Mesenchymal stem cell (in vitro differentiated cells and primary cell): ENCODE results near the gene TRPM2.

Experiments used
- DNase-seq: peaks from one replicate; pipeline ENCODE4 v3.0.0-alpha.2; 2013
- H2AFZ ChIP-seq: one replicate; pipeline ENCODE4 v1.6.1; 2013; ENCODE audit warnings: low read depth, mild to moderate bottlenecking, control low read depth, inconsistent platforms, low read length, moderate library complexity
- H2AK5ac ChIP-seq: 2 replicates; pipeline ENCODE4 v1.6.1; 2013; ENCODE audit warnings: low read length, moderate library complexity, mild to moderate bottlenecking, inconsistent platforms; ENCODE audit not compliant: severe bottlenecking
- H2BK120ac ChIP-seq: one replicate; pipeline ENCODE4 v1.6.1; 2013; ENCODE audit warnings: low read depth, mild to moderate bottlenecking, inconsistent platforms, low read length, moderate library complexity
- H2BK12ac ChIP-seq, 2 experiments: one replicate each; pipeline ENCODE4 v1.6.1; 2013; ENCODE audit warnings: inconsistent platforms in 2 of 2, low read length in 2 of 2, mild to moderate bottlenecking in 2 of 2, moderate library complexity in 2 of 2, control low read depth in 1 of 2
- H2BK15ac ChIP-seq: one replicate; pipeline ENCODE4 v1.6.1; 2013; ENCODE audit warnings: mild to moderate bottlenecking, low read depth, inconsistent platforms; ENCODE audit not compliant: poor library complexity, severe bottlenecking
- H2BK5ac ChIP-seq: 2 replicates; pipeline ENCODE4 v1.6.1; 2013; ENCODE audit warnings: low read depth, mild to moderate bottlenecking, low read length, control low read depth, inconsistent platforms; ENCODE audit not compliant: poor library complexity, severe bottlenecking
- H3K14ac ChIP-seq, 2 experiments: one replicate each; pipeline ENCODE4 v1.6.1; 2013; ENCODE audit warnings: inconsistent platforms in 2 of 2, low read length in 2 of 2, control low read depth in 1 of 2, mild to moderate bottlenecking in 1 of 2, moderate library complexity in 1 of 2
- H3K18ac ChIP-seq, 2 experiments: one replicate each; pipeline ENCODE4 v1.6.1; 2013; ENCODE audit warnings: inconsistent platforms in 2 of 2, low read length in 2 of 2, control low read depth in 1 of 2, low read depth in 1 of 2, mild to moderate bottlenecking in 1 of 2
- H3K23ac ChIP-seq, 2 experiments: one replicate each; pipeline ENCODE4 v1.6.1; 2013; ENCODE audit warnings: inconsistent platforms in 2 of 2, low read length in 2 of 2, mild to moderate bottlenecking in 2 of 2, moderate library complexity in 2 of 2, control low read depth in 1 of 2
- H3K27ac ChIP-seq: 2 replicates; pipeline ENCODE4 v1.5.1; 2013; ENCODE audit warnings: mild to moderate bottlenecking, moderate library complexity, low read length, control low read depth, inconsistent platforms; ENCODE audit not compliant: poor library complexity, severe bottlenecking
- H3K27me3 ChIP-seq, 2 experiments: 2 replicates each; pipeline versions ENCODE4 v1.6.1 to v1.7.0; 2013; ENCODE audit warnings: low read length in 2 of 2, mild to moderate bottlenecking in 2 of 2, moderate library complexity in 2 of 2, control low read depth in 1 of 2, inconsistent platforms in 1 of 2; ENCODE audit not compliant: control insufficient read depth in 1 of 2, insufficient read depth in 1 of 2
- H3K36me3 ChIP-seq, 2 experiments: 2 replicates each; pipeline versions ENCODE4 v1.6.1 to v1.7.0; 2013; ENCODE audit warnings: low read length in 2 of 2, control low read depth in 1 of 2, inconsistent platforms in 1 of 2, low read depth in 1 of 2, mild to moderate bottlenecking in 1 of 2; ENCODE audit not compliant: insufficient read depth in 2 of 2, control insufficient read depth in 1 of 2
- H3K4ac ChIP-seq, 2 experiments: one replicate each; pipeline ENCODE4 v1.6.1; 2013; ENCODE audit warnings: inconsistent platforms in 2 of 2, low read length in 2 of 2, mild to moderate bottlenecking in 2 of 2, moderate library complexity in 2 of 2, control low read depth in 1 of 2, low read depth in 1 of 2
- H3K4me1 ChIP-seq: 2 replicates; pipeline ENCODE4 v1.6.1; 2013; ENCODE audit warnings: low read depth, low read length, control low read depth; ENCODE audit not compliant: control insufficient read depth, insufficient read depth
- H3K4me2 ChIP-seq: 2 replicates; pipeline ENCODE4 v1.6.1; 2013; ENCODE audit warnings: low read length, mild to moderate bottlenecking, inconsistent platforms; ENCODE audit not compliant: poor library complexity, severe bottlenecking
- H3K4me3 ChIP-seq, 2 experiments: 2 replicates each; pipeline versions ENCODE4 v1.5.1 to v1.7.0; 2013; ENCODE audit warnings: low read length in 2 of 2, mild to moderate bottlenecking in 2 of 2, control low read depth in 1 of 2, low read depth in 1 of 2; ENCODE audit not compliant: insufficient read depth in 1 of 2
- H3K79me1 ChIP-seq: replicated peaks from 2 replicates; pipeline ENCODE4 v1.6.1; 2013; ENCODE audit warnings: mild to moderate bottlenecking, control low read depth, low read length, inconsistent platforms; ENCODE audit not compliant: poor library complexity, severe bottlenecking
- H3K9ac ChIP-seq: 2 replicates; pipeline ENCODE4 v1.7.0; 2013; ENCODE audit warnings: mild to moderate bottlenecking, low read length, moderate library complexity
- H3K9me3 ChIP-seq: 2 replicates; pipeline ENCODE4 v1.7.0; 2013; ENCODE audit warnings: mild to moderate bottlenecking, low read length; ENCODE audit not compliant: control insufficient read depth
- H4K8ac ChIP-seq: one replicate; pipeline ENCODE4 v1.6.1; 2013; ENCODE audit warnings: inconsistent platforms, mild to moderate bottlenecking, low read length, moderate library complexity
- H4K91ac ChIP-seq: one replicate; pipeline ENCODE4 v1.6.1; 2013; ENCODE audit warnings: mild to moderate bottlenecking, low read length, inconsistent platforms
- WGBS: methylation state at CpG from one replicate; pipeline ENCODE4 v1.1.7; 2013; ENCODE audit warnings: mixed read lengths; 5-methylcytosine and 5-hydroxymethylcytosine counted together

The TRPM2 gene

DNA sequence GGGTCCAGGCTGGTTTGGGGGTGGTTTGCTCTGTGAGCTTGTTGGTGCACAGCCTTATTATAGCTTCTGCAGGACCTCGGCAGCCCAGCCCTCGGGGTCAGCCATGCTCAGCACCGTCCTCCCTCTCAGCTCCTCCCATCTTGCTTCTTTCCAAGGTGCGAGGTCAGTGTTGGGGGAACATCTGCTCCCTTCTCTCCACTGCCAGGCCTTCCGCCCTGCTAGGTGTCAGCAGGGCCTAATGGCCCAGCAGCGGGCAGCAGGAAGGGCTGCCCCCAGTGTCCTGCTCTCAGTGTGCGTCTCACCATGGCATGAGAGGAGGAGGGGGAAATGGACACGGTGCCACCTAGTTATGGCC, 65.4 kb downstream of the TRPM2 start:
- H3K36me3 ChIP-seq = no peaks in the 10 kb centered on the region
- H4K91ac ChIP-seq = no peak overlapping the region
- no peak overlapping the region for H3K4ac ChIP-seq
- no peak overlapping the region for H2BK5ac ChIP-seq
- H3K9me3 ChIP-seq = no peaks in the 10 kb centered on the region
- no peak overlapping the region for H2BK15ac ChIP-seq
- H3K14ac ChIP-seq = no peak overlapping the region
- no peak overlapping the region for H2AK5ac ChIP-seq
- H3K4me2 ChIP-seq = no peak overlapping the region
- no peak for DNase-seq
- H4K8ac ChIP-seq = no peak overlapping the region
- no peak overlapping the region for H2BK12ac ChIP-seq
- no peak overlapping the region for H3K18ac ChIP-seq
- no peaks in the 10 kb centered on the region for H3K4me1 ChIP-seq
- peaks cover 0 to 23% of the 10 kb centered on the region in 2 experiments for H3K27me3 ChIP-seq
- H3K79me1 ChIP-seq = no peaks in the 10 kb centered on the region
- WGBS = 87% methylated on average over 8 of the region's 8 CpGs
- no peak overlapping the region for H3K27ac ChIP-seq
- no peak overlapping the region for H3K4me3 ChIP-seq
- no peak overlapping the region for H2AFZ ChIP-seq
- no peak overlapping the region for H3K23ac ChIP-seq
- H2BK120ac ChIP-seq = no peak overlapping the region
- no peak overlapping the region for H3K9ac ChIP-seq

DNA sequence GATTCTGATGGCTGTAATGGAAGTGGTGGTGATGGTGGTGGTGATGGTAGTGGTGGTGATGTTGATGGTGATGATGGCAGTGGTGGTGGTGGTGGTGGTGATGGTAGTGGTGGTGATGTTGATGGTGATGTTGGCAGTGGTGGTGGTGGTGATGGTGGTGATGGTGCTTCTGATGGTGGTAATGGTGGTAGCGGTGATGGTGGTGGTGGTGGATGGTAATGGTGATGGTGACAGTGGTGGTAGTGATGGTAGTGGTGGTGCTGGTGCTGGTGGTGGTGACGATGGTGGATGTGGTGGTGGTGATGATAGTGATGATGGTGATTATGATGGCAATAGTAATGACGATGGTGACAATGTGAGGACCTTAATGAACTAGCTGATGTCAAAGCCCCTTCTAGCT, 66.3 kb downstream of the TRPM2 start:
- H3K4ac ChIP-seq = no peak overlapping the region
- 92% methylated on average over 3 of the region's 3 CpGs for WGBS
- no peak overlapping the region for H3K9ac ChIP-seq
- no peak overlapping the region for H2AFZ ChIP-seq
- H3K9me3 ChIP-seq = no peaks in the 10 kb centered on the region
- no peak overlapping the region for H3K4me2 ChIP-seq
- no peaks in the 10 kb centered on the region for H3K79me1 ChIP-seq
- H4K91ac ChIP-seq = no peak overlapping the region
- H4K8ac ChIP-seq = no peak overlapping the region
- no peak overlapping the region for H3K27ac ChIP-seq
- H3K27me3 ChIP-seq = peaks cover 0 to 28% of the 10 kb centered on the region in 2 experiments
- no peak overlapping the region for H3K14ac ChIP-seq
- no peak overlapping the region for H2BK12ac ChIP-seq
- no peak overlapping the region for H2BK120ac ChIP-seq
- no peak overlapping the region for H3K23ac ChIP-seq
- no peak overlapping the region for H3K18ac ChIP-seq
- H3K36me3 ChIP-seq = no peaks in the 10 kb centered on the region
- no peak for DNase-seq
- H2BK15ac ChIP-seq = no peak overlapping the region
- no peak overlapping the region for H2BK5ac ChIP-seq
- H3K4me1 ChIP-seq = no peaks in the 10 kb centered on the region
- no peak overlapping the region for H2AK5ac ChIP-seq
- no peak overlapping the region for H3K4me3 ChIP-seq

DNA sequence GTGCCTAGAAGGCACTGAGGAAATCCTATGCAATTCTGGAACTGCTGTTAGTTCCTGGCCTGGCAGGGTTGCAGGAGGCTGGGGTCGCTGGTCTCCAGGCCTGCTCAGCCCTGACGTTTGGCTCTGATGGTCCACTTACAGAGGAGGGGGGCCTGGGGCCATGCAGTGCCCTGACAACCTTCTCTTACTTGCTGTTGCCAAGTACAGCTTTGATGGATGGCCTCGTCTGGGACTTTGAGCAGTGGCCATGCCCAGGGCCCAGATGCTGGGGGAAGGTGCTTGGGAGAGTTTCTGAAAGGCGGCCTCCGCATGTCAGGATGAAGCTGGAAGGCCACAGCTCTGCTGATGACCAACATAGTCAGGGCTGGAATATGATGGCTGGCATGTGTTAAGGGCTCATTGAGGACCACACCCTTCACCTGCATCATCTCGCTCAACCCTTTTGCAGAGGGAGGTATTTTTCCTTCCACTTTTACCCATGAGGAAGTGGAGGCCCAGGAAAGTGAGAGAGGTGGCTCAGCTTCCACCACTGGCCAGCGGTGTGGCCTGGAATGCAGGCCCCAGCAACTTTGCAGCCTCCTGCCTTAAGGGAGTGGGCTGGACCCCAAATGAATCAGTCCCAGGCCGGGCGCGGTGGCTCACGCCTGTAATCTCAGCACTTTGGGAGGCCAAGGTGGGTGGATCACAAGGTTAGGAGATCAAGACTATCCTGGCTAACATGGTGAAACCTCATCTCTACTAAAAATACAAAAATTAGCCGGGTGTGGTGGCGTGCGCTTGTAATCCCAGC, 67.2 kb downstream of the TRPM2 start:
- Histone ChIP-seq H2BK12ac (no peak overlapping the region), H3K4me3 (no peak overlapping the region), H3K27ac (no peak overlapping the region), H3K18ac (no peak overlapping the region), H3K23ac (no peak overlapping the region), H4K91ac (no peak overlapping the region), H2BK15ac (no peak overlapping the region), H2AFZ (no peak overlapping the region), H4K8ac (no peak overlapping the region), H3K14ac (no peak overlapping the region), H2BK120ac (no peak overlapping the region), H3K4ac (no peak overlapping the region), H3K4me1 (no peaks in the 10 kb centered on the region), H3K9me3 (no peaks in the 10 kb centered on the region), H2BK5ac (no peak overlapping the region), H3K9ac (no peak overlapping the region), H3K4me2 (no peak overlapping the region), H3K27me3 (peaks cover 0 to 24% of the 10 kb centered on the region in 2 experiments), H3K79me1 (no peaks in the 10 kb centered on the region), H2AK5ac (no peak overlapping the region), H3K36me3 (no peaks in the 10 kb centered on the region)
- WGBS = 67% methylated on average over 9 of the region's 14 CpGs
- no peak for DNase-seq

DNA sequence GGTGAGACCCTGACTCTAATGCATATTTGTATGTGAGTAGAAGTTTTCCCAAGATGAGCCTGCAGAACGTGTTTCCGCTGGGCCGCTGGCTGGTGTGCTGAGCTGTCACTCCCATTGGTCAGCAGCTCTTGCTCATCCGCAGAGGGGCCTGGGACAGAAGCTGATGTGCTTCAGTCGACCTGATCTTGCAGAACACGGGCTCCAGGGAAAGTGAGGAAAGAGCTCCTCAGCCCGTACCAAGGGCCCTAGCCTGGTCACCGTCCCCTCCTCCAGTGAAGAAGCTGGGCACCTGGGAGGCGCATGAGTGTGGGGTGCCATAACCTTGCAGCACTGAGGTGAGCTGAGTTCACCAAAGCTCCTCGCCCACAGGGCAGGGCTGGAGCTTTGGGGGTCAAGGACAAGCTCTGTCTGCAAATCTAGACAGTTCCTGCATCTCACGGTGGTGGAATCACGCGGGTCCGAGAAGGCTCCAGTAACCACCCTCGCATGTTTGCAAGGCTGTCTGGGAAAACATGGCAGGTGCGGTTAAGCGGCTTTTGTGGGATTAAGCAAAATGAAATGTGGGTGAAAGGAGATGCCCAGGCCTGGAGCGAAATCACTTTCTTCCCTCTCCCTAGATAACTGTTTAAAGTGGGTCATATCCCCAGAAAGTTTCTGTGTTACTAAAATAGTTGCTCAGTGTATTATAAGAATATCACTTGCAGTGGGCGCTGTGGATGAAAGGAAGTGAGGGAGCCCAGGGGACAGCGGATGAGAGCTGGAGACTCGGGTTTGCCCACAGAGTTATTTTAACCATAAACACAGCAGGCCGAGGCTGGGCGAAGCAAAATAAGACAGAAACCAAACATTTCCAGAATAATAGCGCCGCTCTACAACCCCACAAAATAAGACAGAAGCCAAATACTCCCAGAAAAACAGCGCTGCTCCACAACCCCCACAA, 68.8 kb downstream of the TRPM2 start:
- Histone ChIP-seq H3K4me2 (no peak overlapping the region), H3K4me3 (no peak overlapping the region), H4K91ac (no peak overlapping the region), H3K36me3 (no peaks in the 10 kb centered on the region), H2AK5ac (no peak overlapping the region), H3K18ac (no peak overlapping the region), H3K4ac (no peak overlapping the region), H3K23ac (no peak overlapping the region), H3K4me1 (no peaks in the 10 kb centered on the region), H3K27me3 (peaks cover 0 to 18% of the 10 kb centered on the region in 2 experiments), H3K9ac (no peak overlapping the region), H3K14ac (no peak overlapping the region), H2BK15ac (no peak overlapping the region), H3K27ac (no peak overlapping the region), H4K8ac (no peak overlapping the region), H3K79me1 (no peaks in the 10 kb centered on the region), H2BK12ac (no peak overlapping the region), H3K9me3 (no peaks in the 10 kb centered on the region), H2AFZ (no peak overlapping the region), H2BK120ac (no peak overlapping the region), H2BK5ac (no peak overlapping the region)
- 90% methylated on average over 19 of the region's 26 CpGs for WGBS
- DNase-seq = no peak
